GM13976 (cell line): Measurements from ENCODE around the gene MINDY4.

Experiments used
- DNase-seq: peaks from one replicate; pipeline ENCODE4 v3.0.0; 2012; ENCODE audit warnings: low spot score
- CTCF ChIP-seq: IDR thresholded peaks from 2 replicates; pipeline ENCODE4 v1.5.1; 2012; ENCODE audit warnings: borderline replicate concordance, mild to moderate bottlenecking; ENCODE audit not compliant: insufficient read depth; ENCODE audit errors: extremely low read depth, missing control alignments, control extremely low read depth
- in situ Hi-C: fragments of 300-500 bp; cut with MboI; formaldehyde crosslinking; loops from one replicate; pipeline ENCODE4 v1.12.0; 2022; ENCODE audit warnings: low sequenced_read_pairs, mixed read lengths, inconsistent platforms; ENCODE audit not compliant: unreplicated experiment

Gene MINDY4

GRCh38 chr7:30925913-30926312, 154.7 kb downstream of the MINDY4 start:
- DNase-seq = peak; percentile 16
- TF ChIP-seq CTCF = no peak
- in situ Hi-C loops = no loop called here

GRCh38 chr7:30926313-30926712, 155.1 kb downstream of the MINDY4 start:
- in situ Hi-C loops = no loop called here
- no peak for TF ChIP-seq CTCF
- DNase-seq = peak; percentile 3

- in situ Hi-C loops = no loop called here
- DNase-seq = peak; percentile 4
- TF ChIP-seq CTCF = no peak
Observed at GRCh38 chr7:30927040-30927439, 155.8 kb downstream of the MINDY4 start.

GRCh38 chr7:30927559-30927958, 156.3 kb downstream of the MINDY4 start:
- in situ Hi-C loops = no loop called here
- no peak for TF ChIP-seq CTCF
- DNase-seq = peak; percentile 2

- in situ Hi-C loops = no loop called here
- no peak for TF ChIP-seq CTCF
- DNase-seq = peak; percentile 6
Observed at GRCh38 chr7:30928254-30928872, 157.1 kb downstream of the MINDY4 start.

- TF ChIP-seq CTCF = no peak
- DNase-seq = peak; percentile 4
- in situ Hi-C loops = no loop called here
Observed at GRCh38 chr7:30929686-30930085, 158.5 kb downstream of the MINDY4 start.

GRCh38 chr7:30930621-30931020, 159.4 kb downstream of the MINDY4 start:
- TF ChIP-seq CTCF = no peak
- in situ Hi-C loops = no loop called here

More at GRCh38 chr7:30930621-30931020, 159.4 kb downstream of the MINDY4 start:
- peak; percentile 4 for DNase-seq
